Measurements from ENCODE around the gene PARM1.
"Not testable (repeated sequence)": the region's sequence is repeated elsewhere in the genome, so short reads cannot be mapped to it uniquely, and the experiment has no call there.

PARM1 gene

DNA sequence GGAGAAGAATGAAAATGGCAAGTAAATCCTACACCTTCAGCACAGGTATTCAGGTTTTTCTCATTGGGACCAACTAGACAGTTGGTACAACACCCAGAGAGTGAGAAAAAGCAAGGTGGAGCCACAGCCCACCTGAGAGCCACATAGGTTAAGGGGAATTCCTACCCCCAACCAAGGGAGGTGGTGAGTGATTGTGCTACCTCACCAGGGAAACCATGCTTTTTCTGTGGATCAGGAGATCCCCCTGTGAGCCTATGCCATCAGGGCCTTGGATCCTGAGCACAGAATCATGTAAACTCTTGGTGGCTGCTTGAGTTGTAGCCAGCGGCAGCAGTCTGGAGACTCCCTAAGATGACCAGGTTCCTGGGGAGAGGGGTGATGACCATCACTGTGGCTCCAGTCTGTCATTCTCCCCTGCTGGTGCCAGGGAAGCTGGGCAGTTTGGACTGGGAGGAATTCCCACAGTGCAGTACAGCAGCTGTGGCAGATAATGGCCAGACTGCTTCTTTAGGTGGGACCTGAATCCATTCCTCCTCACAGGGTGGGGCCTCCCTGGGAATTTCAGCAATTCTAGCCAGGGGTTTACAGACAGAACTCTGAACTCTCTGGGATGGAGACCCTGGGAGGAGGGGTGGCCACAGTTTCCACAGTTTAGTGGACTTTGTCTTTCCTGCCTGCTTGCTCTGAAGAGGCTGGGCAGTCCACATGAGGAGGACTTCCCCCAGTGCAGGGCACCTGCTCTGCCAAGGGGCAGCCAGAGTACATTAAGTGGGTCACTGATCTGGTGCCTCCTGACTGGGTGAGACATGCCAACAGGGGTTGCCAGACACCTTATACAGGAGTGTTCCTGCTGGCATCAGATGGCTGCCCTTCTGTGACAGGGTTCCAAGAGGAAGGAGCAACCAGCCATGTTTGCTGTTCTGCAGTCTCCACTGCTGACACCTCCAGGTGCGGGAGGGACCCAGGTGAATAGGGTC, 43.2 kb downstream of the PARM1 start:
- H3K4me3 ChIP-seq (ENCODE audit: low read depth, low read length): no peak overlapping the region
- TF ChIP-seq, protein P1, sequence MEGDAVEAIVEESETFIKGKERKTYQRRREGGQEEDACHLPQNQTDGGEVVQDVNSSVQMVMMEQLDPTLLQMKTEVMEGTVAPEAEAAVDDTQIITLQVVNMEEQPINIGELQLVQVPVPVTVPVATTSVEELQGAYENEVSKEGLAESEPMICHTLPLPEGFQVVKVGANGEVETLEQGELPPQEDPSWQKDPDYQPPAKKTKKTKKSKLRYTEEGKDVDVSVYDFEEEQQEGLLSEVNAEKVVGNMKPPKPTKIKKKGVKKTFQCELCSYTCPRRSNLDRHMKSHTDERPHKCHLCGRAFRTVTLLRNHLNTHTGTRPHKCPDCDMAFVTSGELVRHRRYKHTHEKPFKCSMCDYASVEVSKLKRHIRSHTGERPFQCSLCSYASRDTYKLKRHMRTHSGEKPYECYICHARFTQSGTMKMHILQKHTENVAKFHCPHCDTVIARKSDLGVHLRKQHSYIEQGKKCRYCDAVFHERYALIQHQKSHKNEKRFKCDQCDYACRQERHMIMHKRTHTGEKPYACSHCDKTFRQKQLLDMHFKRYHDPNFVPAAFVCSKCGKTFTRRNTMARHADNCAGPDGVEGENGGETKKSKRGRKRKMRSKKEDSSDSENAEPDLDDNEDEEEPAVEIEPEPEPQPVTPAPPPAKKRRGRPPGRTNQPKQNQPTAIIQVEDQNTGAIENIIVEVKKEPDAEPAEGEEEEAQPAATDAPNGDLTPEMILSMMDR (IDR thresholded peaks at IDR 0.05; ENCODE audit: low read depth, low read length): no peak

DNA sequence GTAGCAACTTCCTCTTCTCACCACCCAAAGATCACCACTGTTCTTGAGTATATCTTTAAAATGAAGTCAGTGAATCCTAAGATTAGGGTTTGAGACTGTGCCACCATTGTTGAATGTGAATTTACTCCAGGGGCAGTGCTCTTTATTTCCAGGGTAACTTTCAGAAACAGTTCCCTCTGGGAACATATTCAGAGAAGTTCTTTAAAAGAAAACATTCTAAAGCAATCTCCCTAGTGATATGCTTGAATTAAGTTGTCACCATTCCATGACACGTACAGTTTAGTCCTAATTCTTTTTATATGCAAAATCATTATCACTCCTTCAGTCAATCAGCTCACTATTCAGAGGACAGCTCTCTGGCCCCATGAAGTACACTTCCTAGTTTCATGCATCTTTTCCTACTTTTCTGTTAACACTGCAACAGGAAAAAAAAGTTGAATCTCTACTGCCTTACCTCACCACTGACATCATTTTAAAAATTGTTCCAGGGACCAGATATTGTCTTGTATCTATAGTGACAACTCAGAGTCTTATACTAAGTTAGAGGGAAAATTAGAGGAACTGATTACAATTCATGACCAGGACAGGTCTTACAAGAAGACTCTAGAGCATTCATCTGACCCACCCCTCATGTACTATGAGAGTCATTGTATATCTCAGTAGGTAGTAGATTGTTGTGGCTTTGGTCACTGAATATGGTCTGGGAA, 49.8 kb downstream of the PARM1 start:
- no peak overlapping the region for H3K4me3 ChIP-seq (ENCODE audit: low read depth, low read length)
- TF ChIP-seq, protein P1 (IDR thresholded peaks at IDR 0.05; ENCODE audit: low read depth, low read length): no peak

DNA sequence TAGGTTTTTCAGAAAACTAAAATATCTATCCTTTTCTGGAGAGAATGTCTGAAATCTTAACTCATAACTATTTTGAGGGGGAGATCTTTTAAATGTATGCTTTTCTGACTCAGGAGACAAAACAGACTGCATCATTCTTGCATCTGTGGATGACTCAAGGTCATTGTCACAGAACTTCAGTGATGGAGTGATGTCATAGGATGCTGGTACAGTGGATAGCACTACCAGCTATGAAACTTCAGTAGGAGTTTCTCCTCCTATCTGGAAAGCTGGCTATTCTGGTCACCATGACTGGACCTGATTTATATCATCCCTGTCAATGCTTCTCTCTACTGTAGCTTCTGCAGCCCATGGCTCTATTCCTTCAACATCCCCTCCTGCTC, 50.3 kb downstream of the PARM1 start:
- TF ChIP-seq, protein P1 (IDR thresholded peaks at IDR 0.05; ENCODE audit: low read depth, low read length): no peak
- H3K4me3 ChIP-seq (ENCODE audit: low read depth, low read length): no peak overlapping the region

DNA sequence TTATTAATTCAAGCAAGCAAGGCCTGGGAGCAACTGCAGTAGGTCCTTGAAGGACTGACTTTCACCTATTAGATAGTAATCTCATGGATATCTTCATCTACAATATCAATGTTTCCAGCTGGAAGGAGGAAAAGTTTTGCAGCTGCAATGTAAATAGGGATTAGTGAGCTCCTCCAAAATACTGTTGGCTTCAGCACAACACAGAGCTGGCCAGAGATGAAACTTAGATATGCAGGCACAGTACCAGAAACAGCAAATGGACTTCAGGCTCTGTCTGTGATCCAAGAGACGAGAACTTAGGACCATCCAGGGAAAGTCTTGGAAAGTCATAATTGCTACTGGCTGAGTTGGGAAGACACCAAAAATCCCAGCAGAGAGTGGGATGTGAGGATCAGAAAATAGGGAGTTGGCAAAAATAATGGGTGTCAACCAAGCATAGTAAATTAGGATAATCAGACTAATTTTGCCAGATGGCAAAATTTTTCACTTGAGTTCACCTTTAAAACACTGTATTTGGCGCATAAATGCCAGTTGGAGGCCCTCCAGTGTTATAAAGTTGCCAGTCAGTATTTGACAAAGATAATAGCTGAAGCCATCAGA, 57.5 kb downstream of the PARM1 start:
- no peak overlapping the region for H3K4me3 ChIP-seq (ENCODE audit: low read depth, low read length)
- TF ChIP-seq, protein P1 (IDR thresholded peaks at IDR 0.05; ENCODE audit: low read depth, low read length): no peak

DNA sequence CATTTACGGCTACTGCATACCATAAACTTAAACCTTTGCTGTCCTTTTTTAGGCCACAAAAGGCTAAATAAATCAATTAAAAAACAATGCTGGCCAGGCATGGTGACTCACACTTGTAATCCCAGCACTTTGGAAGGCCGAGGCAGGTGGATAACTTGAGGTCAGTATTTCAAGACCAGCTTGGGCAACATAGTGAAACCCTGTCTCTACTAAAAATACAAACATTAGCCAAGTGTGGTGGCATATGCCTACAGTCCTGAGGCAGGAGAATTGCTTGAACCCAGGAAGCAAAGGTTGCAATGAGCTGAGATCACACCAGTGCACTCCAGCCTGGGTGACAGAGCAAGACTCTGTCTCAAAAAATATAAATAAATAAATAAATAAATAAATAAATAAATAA, 61.5 kb downstream of the PARM1 start:
- H3K4me3 ChIP-seq (ENCODE audit: low read depth, low read length): not testable (repeated sequence)

DNA sequence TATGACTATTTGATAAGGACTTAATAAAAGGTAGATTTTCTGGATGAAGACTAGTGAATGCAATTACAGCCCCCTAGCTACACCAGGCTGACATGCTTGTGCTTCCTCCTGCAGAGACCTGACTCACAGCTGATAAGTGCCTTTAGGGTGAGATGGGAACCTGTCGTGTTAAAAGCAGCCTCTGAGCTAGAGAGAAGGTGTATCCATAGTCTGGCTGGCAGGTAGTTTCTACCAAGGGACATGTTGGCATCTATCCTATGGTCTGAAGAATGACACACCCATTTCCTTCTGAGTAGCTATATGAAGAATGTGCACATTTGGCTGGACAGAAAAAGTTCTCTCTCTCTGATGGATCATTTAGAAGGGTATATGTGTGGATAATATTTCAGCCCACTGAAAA, 64.1 kb downstream of the PARM1 start:
- no peak overlapping the region for H3K4me3 ChIP-seq (ENCODE audit: low read depth, low read length)
- TF ChIP-seq, protein P1 (IDR thresholded peaks at IDR 0.05; ENCODE audit: low read depth, low read length): no peak

DNA sequence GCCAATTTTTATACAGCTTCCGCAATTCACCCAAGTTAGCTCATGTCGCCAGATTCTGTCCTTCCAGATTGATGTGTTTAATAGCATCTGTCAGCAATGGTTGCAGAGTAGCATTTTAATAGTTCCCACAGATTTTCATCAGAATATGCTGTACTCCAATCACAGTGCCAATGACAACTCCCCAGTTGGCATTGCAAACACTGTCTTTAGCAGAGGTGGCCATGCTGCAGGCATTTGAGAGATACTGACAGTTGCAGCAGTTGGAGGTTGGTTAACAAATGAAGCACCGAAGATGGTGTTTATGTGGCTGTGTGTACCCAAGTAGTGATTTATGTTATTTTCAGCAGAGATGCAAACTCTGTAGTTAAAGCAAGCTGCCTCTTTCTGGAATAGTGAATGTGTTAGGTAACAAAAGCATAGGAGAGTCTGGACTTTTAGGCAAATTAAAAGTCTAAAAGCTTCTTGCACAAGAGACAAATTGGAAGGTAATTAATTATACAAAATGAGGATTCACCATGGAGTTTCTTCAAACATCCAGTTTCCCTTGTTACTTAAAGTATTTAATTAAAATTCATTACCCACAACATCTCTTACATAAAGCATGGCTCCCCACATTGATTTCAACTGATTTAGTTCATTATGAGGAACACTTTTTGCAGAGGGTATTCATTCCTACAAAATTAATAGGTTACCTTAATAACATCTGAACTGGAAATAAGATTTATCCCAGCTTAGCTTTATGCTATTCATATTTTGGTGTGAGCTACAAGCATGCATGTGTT, 65.2 kb downstream of the PARM1 start:
- TF ChIP-seq, protein P1 (IDR thresholded peaks at IDR 0.05; ENCODE audit: low read depth, low read length): no peak
- no peak overlapping the region for H3K4me3 ChIP-seq (ENCODE audit: low read depth, low read length)

Data from WI38 (cell line).